ENCODE results near the gene DNM3. TPM values are rescaled to one million over a fixed set of nuclear protein-coding genes. Genes with fewer than 3 reads are reported as not detected.

DNM3 gene
- total and polyA plus RNA-seq, 2 experiments from 2014 or later: 5.2 to 12.2 TPM

GRCh38 chr1:172238158-172238557 is 396.9 kb downstream of the DNM3 start (continued):
- TF ChIP-seq EZH2phosphoT487 (IDR thresholded peaks at IDR 0.05; ENCODE audit: unreplicated experiment) (no peak), JUNB (IDR thresholded peaks at IDR 0.05; ENCODE audit: unreplicated experiment) (no peak), REST (IDR thresholded peaks at IDR 0.05; ENCODE audit: unreplicated experiment) (no peak), STAT1 (IDR thresholded peaks at IDR 0.05; ENCODE audit: unreplicated experiment) (no peak), ETS1 (IDR thresholded peaks at IDR 0.05) (no peak), ZNF331 (CRISPR knock-in tag; IDR thresholded peaks at IDR 0.05; ENCODE audit: low read depth) (no peak), CREB1 (CRISPR knock-in tag; IDR thresholded peaks at IDR 0.05; ENCODE audit: low read depth) (no peak), ZNF114 (CRISPR knock-in tag; IDR thresholded peaks at IDR 0.05) (no peak), EZH2 (IDR thresholded peaks at IDR 0.05; ENCODE audit: low read depth, unreplicated experiment) (no peak), POLR2AphosphoS5 (IDR thresholded peaks at IDR 0.05; ENCODE audit: low read depth) (no peak)
- TF ChIP-seq, protein P1, sequence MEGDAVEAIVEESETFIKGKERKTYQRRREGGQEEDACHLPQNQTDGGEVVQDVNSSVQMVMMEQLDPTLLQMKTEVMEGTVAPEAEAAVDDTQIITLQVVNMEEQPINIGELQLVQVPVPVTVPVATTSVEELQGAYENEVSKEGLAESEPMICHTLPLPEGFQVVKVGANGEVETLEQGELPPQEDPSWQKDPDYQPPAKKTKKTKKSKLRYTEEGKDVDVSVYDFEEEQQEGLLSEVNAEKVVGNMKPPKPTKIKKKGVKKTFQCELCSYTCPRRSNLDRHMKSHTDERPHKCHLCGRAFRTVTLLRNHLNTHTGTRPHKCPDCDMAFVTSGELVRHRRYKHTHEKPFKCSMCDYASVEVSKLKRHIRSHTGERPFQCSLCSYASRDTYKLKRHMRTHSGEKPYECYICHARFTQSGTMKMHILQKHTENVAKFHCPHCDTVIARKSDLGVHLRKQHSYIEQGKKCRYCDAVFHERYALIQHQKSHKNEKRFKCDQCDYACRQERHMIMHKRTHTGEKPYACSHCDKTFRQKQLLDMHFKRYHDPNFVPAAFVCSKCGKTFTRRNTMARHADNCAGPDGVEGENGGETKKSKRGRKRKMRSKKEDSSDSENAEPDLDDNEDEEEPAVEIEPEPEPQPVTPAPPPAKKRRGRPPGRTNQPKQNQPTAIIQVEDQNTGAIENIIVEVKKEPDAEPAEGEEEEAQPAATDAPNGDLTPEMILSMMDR (conservative IDR thresholded peaks at IDR 0.05; ENCODE audit: low read depth in 2 of 2): no peak

DNA sequence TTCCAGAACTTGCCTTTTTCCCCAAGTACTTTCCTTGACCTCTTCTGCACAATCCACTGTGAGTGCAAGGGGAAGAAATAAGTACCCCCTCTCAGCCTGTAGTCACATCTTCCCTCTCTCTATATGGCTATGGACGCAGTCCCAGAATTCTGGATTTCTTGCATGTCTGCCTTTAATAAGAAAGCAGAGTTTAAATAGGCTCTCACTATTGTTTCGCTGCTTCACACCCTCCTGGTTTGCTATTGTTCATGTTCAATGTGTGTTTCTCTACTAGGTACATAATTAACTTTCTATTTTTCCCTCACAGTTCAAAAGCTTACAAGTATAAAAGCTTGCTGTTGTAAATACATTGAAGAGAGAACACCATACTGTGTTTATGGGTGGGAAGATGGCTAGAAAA is 397.7 kb downstream of the DNM3 start:
- no peaks in the 10 kb centered on the region for H3K4me1 Mint-ChIP-seq
- H3K9me2 ChIP-seq (ENCODE audit: insufficient read depth): peaks cover 4% of the 10 kb centered on the region; the same call in 1 of the 2 replicates
- no peaks in the 10 kb centered on the region for H3F3A ChIP-seq (replicated peaks; ENCODE audit: low read depth)
- H3K4me3 Mint-ChIP-seq: no peak overlapping the region
- no peaks in the 10 kb centered on the region for H3K27me3 ChIP-seq (ENCODE audit: insufficient read depth)
- H4K20me1 ChIP-seq (replicated peaks; ENCODE audit: insufficient read depth): no peaks in the 10 kb centered on the region
- ATAC-seq (no peak), DNase-seq (ENCODE audit: low spot score) (no peak)
- H3K4me3 ChIP-seq: no peak overlapping the region
- H3K27ac ChIP-seq (ENCODE audit: low read depth): no peak overlapping the region
- TF ChIP-seq JUNB (IDR thresholded peaks at IDR 0.05; ENCODE audit: unreplicated experiment) (no peak), ZNF114 (CRISPR knock-in tag; IDR thresholded peaks at IDR 0.05) (no peak), CREB1 (CRISPR knock-in tag; IDR thresholded peaks at IDR 0.05; ENCODE audit: low read depth) (no peak), POLR2AphosphoS5 (IDR thresholded peaks at IDR 0.05; ENCODE audit: low read depth) (no peak), STAT1 (IDR thresholded peaks at IDR 0.05; ENCODE audit: unreplicated experiment) (no peak), EZH2phosphoT487 (IDR thresholded peaks at IDR 0.05; ENCODE audit: unreplicated experiment) (no peak), NANOG (IDR thresholded peaks at IDR 0.05; ENCODE audit: borderline replicate concordance) (no peak)
- TF ChIP-seq, protein P1 (conservative IDR thresholded peaks at IDR 0.05; ENCODE audit: low read depth in 2 of 2): no peak
- H3K36me3 Mint-ChIP-seq (ENCODE audit: low read depth): no peaks in the 10 kb centered on the region
- H3K9me3 Mint-ChIP-seq: no peaks in the 10 kb centered on the region; the same call in 2 of the 3 replicates
- no peaks in the 10 kb centered on the region for H3K79me2 ChIP-seq (replicated peaks; ENCODE audit: insufficient read depth)
- H3K36me3 ChIP-seq (ENCODE audit: insufficient read depth): no peaks in the 10 kb centered on the region
- H3K27me3 Mint-ChIP-seq (ENCODE audit: insufficient read depth, low read depth, poor library complexity): no peaks in the 10 kb centered on the region
- H3K27ac Mint-ChIP-seq: no peak overlapping the region
- H3K4me1 ChIP-seq (ENCODE audit: insufficient read depth): 0 out of 2 replicates have a peak, but pooled peaks cover 4% of the 10 kb centered on the region
- H3K4me2 ChIP-seq: no peak overlapping the region
- H2AFZ ChIP-seq: no peak overlapping the region
